HEK293 (cell line): ENCODE data around the gene PACSIN3.

Source experiments
- CTCF ChIA-PET: fragments of 350-600 bp; formaldehyde crosslinking; extraction: SDS; loops from one replicate; lab custom pipeline; 2021; ENCODE audit warnings: antibody characterized with exemption; lab: Yijun Ruan, JAX
- POLR2A ChIA-PET: fragments of 300-600 bp; formaldehyde crosslinking; extraction: SDS; loops from one replicate; lab custom pipeline; 2020; ENCODE audit warnings: antibody characterized with exemption, inconsistent platforms; lab: Yijun Ruan, JAX
- H3K27ac ChIP-seq: fragments of 200-500 bp; sonication (Bioruptor generic); 2 replicates; pipeline ENCODE4 v1.5.1; 2014; ENCODE audit warnings: low read depth, low read length, control low read depth, inconsistent platforms; ENCODE audit errors: extremely low read depth
- H3K36me3 ChIP-seq, 2 experiments: fragments of 200-500 bp in 1 of 2; sonication (Bioruptor generic) in 1 of 2; 1 replicate in 1 of 2; 2 replicates in 1 of 2; pipeline ENCODE4 v1.5.1; 2014 to 2017; ENCODE audit warnings: inconsistent platforms in 2 of 2, low read length in 2 of 2; ENCODE audit not compliant: control insufficient read depth in 2 of 2, insufficient read depth in 1 of 2
- H3K4me1 ChIP-seq: fragments of 200-500 bp; sonication (Bioruptor generic); 2 replicates; pipeline ENCODE4 v1.5.1; 2014; ENCODE audit warnings: mild to moderate bottlenecking, low read length, inconsistent platforms; ENCODE audit not compliant: control insufficient read depth, insufficient read depth
- H3K4me3 ChIP-seq: 2 replicates; pipeline ENCODE4 v1.5.1; 2011; ENCODE audit warnings: low read depth, mild to moderate bottlenecking, control low read depth, low read length, moderate library complexity
- H3K9me3 ChIP-seq: fragments of 200-500 bp; sonication (Bioruptor generic); 2 replicates; pipeline ENCODE4 v1.5.1; 2014; ENCODE audit warnings: low read depth, low read length, inconsistent platforms; ENCODE audit not compliant: control insufficient read depth, insufficient read depth
- IKZF3 ChIP-seq: fragments of 450-650 bp; IDR thresholded peaks from 2 replicates; pipeline ENCODE4 v1.5.0; 2018; ENCODE audit warnings: missing biosample characterization, mild to moderate bottlenecking, missing genetic modification characterization, moderate library complexity
- MZF1 ChIP-seq: fragments of 450-650 bp; formaldehyde crosslinking; IDR thresholded peaks from 2 replicates; pipeline ENCODE4 v1.5.1; 2017; ENCODE audit warnings: missing biosample characterization, missing genetic modification characterization, borderline replicate concordance
- PATZ1 ChIP-seq: fragments of 450-650 bp; formaldehyde crosslinking; IDR thresholded peaks from 2 replicates; pipeline ENCODE4 v1.5.1; 2016; ENCODE audit warnings: missing biosample characterization, missing genetic modification characterization
- PBX3 ChIP-seq: sonication (generic); formaldehyde crosslinking; IDR thresholded peaks from 2 replicates; pipeline ENCODE4 v1.8.1; 2022; ENCODE audit warnings: mild to moderate bottlenecking, moderate library complexity, missing genetic modification reagents
- PRDM10 ChIP-seq: fragments of 450-650 bp; formaldehyde crosslinking; IDR thresholded peaks from 2 replicates; pipeline ENCODE4 v1.5.1; 2016; ENCODE audit warnings: missing biosample characterization, missing genetic modification characterization
- SALL2 ChIP-seq: fragments of 450-650 bp; formaldehyde crosslinking; IDR thresholded peaks from 2 replicates; pipeline ENCODE4 v1.5.0; 2017; ENCODE audit warnings: missing biosample characterization, mild to moderate bottlenecking, missing genetic modification characterization, borderline replicate concordance
- ZBTB17 ChIP-seq: fragments of 450-650 bp; formaldehyde crosslinking; IDR thresholded peaks from 2 replicates; pipeline ENCODE4 v1.5.1; 2016; ENCODE audit warnings: missing biosample characterization, missing genetic modification characterization
- ZBTB49 ChIP-seq: fragments of 450-650 bp; formaldehyde crosslinking; IDR thresholded peaks from 2 replicates; pipeline ENCODE4 v1.5.1; 2016; ENCODE audit warnings: missing biosample characterization, missing genetic modification characterization, low read depth
- ZBTB6 ChIP-seq: fragments of 450-650 bp; formaldehyde crosslinking; IDR thresholded peaks from 2 replicates; pipeline ENCODE4 v1.5.1; 2017; ENCODE audit warnings: missing biosample characterization, missing genetic modification characterization
- ZBTB8A ChIP-seq: fragments of 450-650 bp; formaldehyde crosslinking; IDR thresholded peaks from 2 replicates; pipeline ENCODE4 v1.5.1; 2016; ENCODE audit warnings: missing biosample characterization, missing genetic modification characterization
- ZEB2 ChIP-seq: fragments of 450-650 bp; formaldehyde crosslinking; IDR thresholded peaks from 2 replicates; pipeline ENCODE4 v1.5.1; 2016; ENCODE audit warnings: missing biosample characterization, missing genetic modification characterization
- ZFHX2 ChIP-seq: fragments of 450-650 bp; formaldehyde crosslinking; conservative IDR thresholded peaks from 2 replicates; pipeline ENCODE4 v1.5.1; 2016; ENCODE audit warnings: missing biosample characterization, missing genetic modification characterization
- ZNF114 ChIP-seq: fragments of 450-650 bp; formaldehyde crosslinking; IDR thresholded peaks from 2 replicates; pipeline ENCODE4 v1.5.0; 2017; ENCODE audit warnings: missing biosample characterization, missing genetic modification characterization
- ZNF223 ChIP-seq: fragments of 450-650 bp; formaldehyde crosslinking; IDR thresholded peaks from 2 replicates; pipeline ENCODE4 v1.5.1; 2016; ENCODE audit warnings: missing biosample characterization, missing genetic modification characterization
- ZNF426 ChIP-seq: fragments of 450-650 bp; formaldehyde crosslinking; IDR thresholded peaks from 2 replicates; pipeline ENCODE4 v1.5.1; 2017; ENCODE audit warnings: missing biosample characterization, missing genetic modification characterization, mild to moderate bottlenecking, inconsistent platforms, moderate library complexity
- ZNF514 ChIP-seq: fragments of 450-650 bp; formaldehyde crosslinking; IDR thresholded peaks from 2 replicates; pipeline ENCODE4 v1.5.1; 2016; ENCODE audit warnings: missing biosample characterization, missing genetic modification characterization
- ZNF560 ChIP-seq: fragments of 450-650 bp; formaldehyde crosslinking; IDR thresholded peaks from 2 replicates; pipeline ENCODE4 v1.5.1; 2017; ENCODE audit warnings: missing biosample characterization, missing genetic modification characterization, borderline replicate concordance
- ZNF585B ChIP-seq: fragments of 450-650 bp; formaldehyde crosslinking; IDR thresholded peaks from 2 replicates; pipeline ENCODE4 v1.5.1; 2016; ENCODE audit warnings: missing biosample characterization, missing genetic modification characterization
- ZNF704 ChIP-seq: fragments of 450-650 bp; formaldehyde crosslinking; IDR thresholded peaks from 2 replicates; pipeline ENCODE4 v1.5.1; 2016; ENCODE audit warnings: missing biosample characterization, missing genetic modification characterization
- ZNF76 ChIP-seq: fragments of 450-650 bp; formaldehyde crosslinking; IDR thresholded peaks from 2 replicates; pipeline ENCODE4; 2016; ENCODE audit warnings: low read depth, missing biosample characterization, missing genetic modification characterization, borderline replicate concordance

Gene PACSIN3

GRCh38 chr11:47177846-47178245 lies 8.4 kb downstream of the PACSIN3 start:
- TF ChIP-seq SALL2 (tag by site-specific recombination) = no peak
- TF ChIP-seq ZNF514 (tag by site-specific recombination) = no peak
- TF ChIP-seq ZBTB8A (tag by site-specific recombination) = no peak
- no peak for TF ChIP-seq ZNF114
- no peak for TF ChIP-seq ZBTB6 (tag by site-specific recombination)
- TF ChIP-seq IKZF3 (tag by site-specific recombination) = no peak
- TF ChIP-seq ZNF76 (tag by site-specific recombination) = no peak
- TF ChIP-seq MZF1 (tag by site-specific recombination) = no peak
- TF ChIP-seq ZBTB17 (tag by site-specific recombination) = no peak
- no peaks in the 10 kb centered on the region for H3K4me1 ChIP-seq
- H3K36me3 ChIP-seq = peaks cover 0 to 65% of the 10 kb centered on the region in 2 experiments; a peak in 1 of 3 replicates
- H3K27ac ChIP-seq = peak overlapping the region; percentile 49; the same call in 1 of the 2 replicates
- ChIA-PET CTCF (interaction anchor here (0.6 to 4.0 kb wide), 14 partner anchors 10 to 280 kb away, joined by 3 to 25 read pairs (median 4); partner anchors contain the start of genes ACP2 and NR1H3), POLR2A (interaction anchor here (1.7 to 4.4 kb wide), 4 partner anchors 37 to 71 kb away, joined by 3 to 45 read pairs (median 6); partner anchors contain the start of genes ACP2 and DDB2)
- H3K9me3 ChIP-seq = no peaks in the 10 kb centered on the region
- H3K4me3 ChIP-seq = no peak overlapping the region

- Histone ChIP-seq H3K36me3 (peaks cover 0 to 67% of the 10 kb centered on the region in 2 experiments; a peak in 1 of 3 replicates), H3K9me3 (no peaks in the 10 kb centered on the region), H3K4me1 (no peaks in the 10 kb centered on the region), H3K27ac (peak overlapping the region; percentile 49), H3K4me3 (peak overlapping the region; percentile 59)
- ChIA-PET CTCF (interaction anchor here (0.6 to 4.0 kb wide), 15 partner anchors 11 to 647 kb away, joined by 3 to 25 read pairs (median 5); partner anchors contain the start of gene ACP2), POLR2A (interaction anchor here (1.7 to 4.4 kb wide), 3 partner anchors 38 to 71 kb away, joined by 3 to 45 read pairs (median 6); partner anchors contain the start of genes ACP2 and DDB2)
- TF ChIP-seq PATZ1 (peak; percentile 30; the same call in 1 of the 2 replicates), ZNF223 (no peak), ZBTB49 (tag by site-specific recombination) (no peak), ZNF704 (tag by site-specific recombination) (no peak), ZNF560 (tag by site-specific recombination) (no peak), PRDM10 (tag by site-specific recombination) (peak; percentile 8; the same call in 1 of the 2 replicates), ZNF585B (tag by site-specific recombination) (no peak), ZNF426 (tag by site-specific recombination) (no peak), ZEB2 (tag by site-specific recombination) (peak; percentile 67; the same call in 1 of the 2 replicates), ZFHX2 (tag by site-specific recombination) (peak; percentile 58), PBX3 (CRISPR knock-in tag) (no peak)
Measured at GRCh38 chr11:47177229-47177845, 8.9 kb downstream of the PACSIN3 start.
